Measurements from ENCODE around the gene MPP4. TPM values are rescaled to one million over a fixed set of nuclear protein-coding genes. Genes with fewer than 3 reads are reported as not detected.

MPP4 gene
- total RNA-seq, 1 experiment from 2014 or later: not detected

DNA sequence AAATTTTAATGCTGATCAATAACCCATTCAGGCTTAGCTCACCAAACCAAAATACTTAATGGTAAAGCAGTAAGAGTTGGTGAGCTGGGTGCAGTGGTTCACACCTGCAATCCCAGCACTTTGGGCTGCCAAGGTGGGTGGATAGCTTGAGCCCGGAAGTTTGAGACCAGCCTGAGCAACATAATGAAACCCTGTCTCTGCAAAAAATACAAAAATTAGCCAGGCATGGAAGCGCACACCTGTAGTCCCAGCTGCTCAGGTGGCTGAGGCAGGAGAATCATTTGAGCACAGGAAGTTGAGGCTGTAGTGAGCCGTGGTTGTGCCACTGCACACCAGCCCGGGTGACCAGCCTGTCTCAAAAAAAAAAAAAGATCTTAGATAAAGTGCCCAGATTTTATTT is 35.7 kb upstream of the MPP4 start:
- Histone ChIP-seq H3K9ac (ENCODE audit: extremely low read depth, insufficient read length, low read length) (no peak overlapping the region), H2AFZ (ENCODE audit: low read length) (no peak overlapping the region), H3K79me1 (ENCODE audit: insufficient read depth, low read depth, low read length, poor library complexity, severe bottlenecking) (no peaks in the 10 kb centered on the region), H4K8ac (replicated peaks; ENCODE audit: insufficient read length, low read depth, low read length) (no peak overlapping the region), H3K9me3 (ENCODE audit: control insufficient read depth, low read depth, low read length) (no peaks in the 10 kb centered on the region), H3K4me1 (ENCODE audit: insufficient read depth, low read length) (no peaks in the 10 kb centered on the region), H3K23ac (ENCODE audit: insufficient read length, low read depth, low read length) (no peak overlapping the region), H3K14ac (ENCODE audit: insufficient read depth, low read length) (no peak overlapping the region), H3K56ac (ENCODE audit: insufficient read length, low read depth, low read length) (no peak overlapping the region), H2BK5ac (ENCODE audit: insufficient read length, low read length) (no peak overlapping the region), H3K79me2 (ENCODE audit: insufficient read depth, low read length) (no peaks in the 10 kb centered on the region), H3K27me3 (ENCODE audit: insufficient read depth, low read length) (no peaks in the 10 kb centered on the region), H4K20me1 (ENCODE audit: control insufficient read depth, insufficient read depth, insufficient read length) (no peaks in the 10 kb centered on the region), H3K4ac (ENCODE audit: low read depth, low read length) (no peak overlapping the region), H2BK20ac (ENCODE audit: low read depth, low read length, poor library complexity, severe bottlenecking) (no peak overlapping the region), H2BK15ac (ENCODE audit: low read depth, low read length) (no peak overlapping the region), H3K23me2 (ENCODE audit: insufficient read length, low read depth, low read length, poor library complexity, severe bottlenecking) (no peaks in the 10 kb centered on the region), H3K4me2 (ENCODE audit: insufficient read depth, insufficient read length, low read length) (no peak overlapping the region), H2AK5ac (ENCODE audit: insufficient read length, low read length) (no peak overlapping the region), H4K91ac (ENCODE audit: insufficient read length, low read depth, low read length) (no peak overlapping the region), H3K18ac (ENCODE audit: insufficient read length, low read depth, low read length) (no peak overlapping the region), H3K27ac (ENCODE audit: insufficient read length, low read depth, low read length) (no peak overlapping the region), H4K5ac (ENCODE audit: insufficient read length, low read depth, low read length) (no peak overlapping the region), H3T11ph (ENCODE audit: low read length) (no peak overlapping the region), H2BK12ac (ENCODE audit: insufficient read length, low read depth, low read length) (no peak overlapping the region), H2BK120ac (ENCODE audit: low read depth, low read length, poor library complexity, severe bottlenecking) (no peak overlapping the region)
- Mint-ChIP-seq H3K9me3 (peaks cover 2 to 8% of the 10 kb centered on the region in 2 experiments; a peak in 1 of 5 replicates), H3K4me1 (peaks cover 5 to 7% of the 10 kb centered on the region in 2 experiments; a peak in 3 of 4 replicates), H3K36me3 (ENCODE audit: insufficient read depth in 1 of 3, low read depth in 3 of 3) (peaks cover 15 to 35% (median 34%) of the 10 kb centered on the region in 3 experiments; a peak in 6 of 7 replicates), H3K4me3 (no peak overlapping the region), H3K27me3 (ENCODE audit: low read depth) (no peaks in the 10 kb centered on the region), H3K27ac (no peak overlapping the region)
- TF ChIP-seq, protein P1, sequence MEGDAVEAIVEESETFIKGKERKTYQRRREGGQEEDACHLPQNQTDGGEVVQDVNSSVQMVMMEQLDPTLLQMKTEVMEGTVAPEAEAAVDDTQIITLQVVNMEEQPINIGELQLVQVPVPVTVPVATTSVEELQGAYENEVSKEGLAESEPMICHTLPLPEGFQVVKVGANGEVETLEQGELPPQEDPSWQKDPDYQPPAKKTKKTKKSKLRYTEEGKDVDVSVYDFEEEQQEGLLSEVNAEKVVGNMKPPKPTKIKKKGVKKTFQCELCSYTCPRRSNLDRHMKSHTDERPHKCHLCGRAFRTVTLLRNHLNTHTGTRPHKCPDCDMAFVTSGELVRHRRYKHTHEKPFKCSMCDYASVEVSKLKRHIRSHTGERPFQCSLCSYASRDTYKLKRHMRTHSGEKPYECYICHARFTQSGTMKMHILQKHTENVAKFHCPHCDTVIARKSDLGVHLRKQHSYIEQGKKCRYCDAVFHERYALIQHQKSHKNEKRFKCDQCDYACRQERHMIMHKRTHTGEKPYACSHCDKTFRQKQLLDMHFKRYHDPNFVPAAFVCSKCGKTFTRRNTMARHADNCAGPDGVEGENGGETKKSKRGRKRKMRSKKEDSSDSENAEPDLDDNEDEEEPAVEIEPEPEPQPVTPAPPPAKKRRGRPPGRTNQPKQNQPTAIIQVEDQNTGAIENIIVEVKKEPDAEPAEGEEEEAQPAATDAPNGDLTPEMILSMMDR (conservative IDR thresholded peaks at IDR 0.05): no peak
- no peak for DNase-seq
- no CpG with 5 or more reads among the region's 4 CpGs for WGBS (ENCODE audit: extremely low coverage, insufficient read length, low lambda C conversion rate)
